ENCODE results near the gene SF1. TPM values are rescaled to one million over a fixed set of nuclear protein-coding genes. Genes with fewer than 3 reads are reported as not detected.

The SF1 gene
- total and polyA plus RNA-seq, 4 donors = 76.2 to 213 (median 147) TPM

- WGBS, 2 donors = 92 to 95% methylated on average over 6 of the region's 6 CpGs
- H3K4me3 ChIP-seq = no peak overlapping the region
- DNase-seq (no peak), ATAC-seq (ENCODE audit: insufficient read depth, low FRiP score) (no peak)
- peaks cover 75 to 86% (median 79%) of the 10 kb centered on the region in 4 donors for H3K36me3 ChIP-seq (ENCODE audit: control insufficient read depth in 4 of 4, insufficient read depth in 4 of 4, low read length in 4 of 4)
- H3K27ac ChIP-seq (ENCODE audit: low read depth in 1 of 2, low read length in 1 of 2) = no peak overlapping the region
- H3K9ac ChIP-seq (ENCODE audit: insufficient read depth in 1 of 2, low read length in 2 of 2) = peak overlapping the region in 1 of 2 donors; percentile 4
- no peak for TF ChIP-seq CTCF (IDR thresholded peaks at IDR 0.05; ENCODE audit: control extremely low read depth, extremely low read depth)
- peaks cover 0 to 10% (median 0%) of the 10 kb centered on the region in 5 donors for H3K4me1 ChIP-seq (ENCODE audit: control insufficient read depth in 5 of 5, insufficient read depth in 5 of 5, low read length in 5 of 5)
- H3K9me3 ChIP-seq (ENCODE audit: control insufficient read depth in 4 of 4, insufficient read depth in 3 of 4, low read length in 3 of 4) = no peaks in the 10 kb centered on the region
- H3K27me3 ChIP-seq (ENCODE audit: control insufficient read depth in 3 of 3, insufficient read depth in 3 of 3, low read length in 2 of 3) = no peaks in the 10 kb centered on the region
Measured at GRCh38 chr11:64769283-64769682, 9.1 kb downstream of the SF1 start.

GRCh38 chr11:64768300-64768694 lies 10.0 kb downstream of the SF1 start:
- Histone ChIP-seq H3K9me3 (ENCODE audit: control insufficient read depth in 4 of 4, insufficient read depth in 3 of 4, low read length in 3 of 4) (no peaks in the 10 kb centered on the region), H3K4me3 (no peak overlapping the region), H3K27me3 (ENCODE audit: control insufficient read depth in 3 of 3, insufficient read depth in 3 of 3, low read length in 2 of 3) (no peaks in the 10 kb centered on the region), H3K36me3 (ENCODE audit: control insufficient read depth in 4 of 4, insufficient read depth in 4 of 4, low read length in 4 of 4) (peaks cover 73 to 84% (median 81%) of the 10 kb centered on the region in 4 donors), H3K9ac (ENCODE audit: insufficient read depth in 1 of 2, low read length in 2 of 2) (no peak overlapping the region), H3K27ac (ENCODE audit: low read depth in 1 of 2, low read length in 1 of 2) (no peak overlapping the region), H3K4me1 (ENCODE audit: control insufficient read depth in 5 of 5, insufficient read depth in 5 of 5, low read length in 5 of 5) (peaks cover 0 to 8% (median 0%) of the 10 kb centered on the region in 5 donors)
- no peak for DNase-seq
- ATAC-seq (ENCODE audit: insufficient read depth, low FRiP score) = no peak
- no peak for TF ChIP-seq CTCF (IDR thresholded peaks at IDR 0.05; ENCODE audit: control extremely low read depth, extremely low read depth)
- 89 to 91% methylated on average over 6 of the region's 6 CpGs for WGBS, 2 donors

GRCh38 chr11:64767344-64768299 lies 10.7 kb downstream of the SF1 start:
- no peak for ATAC-seq (ENCODE audit: insufficient read depth, low FRiP score)
- DNase-seq = peak; percentile 60 to 69 (median 67)
- Histone ChIP-seq H3K9me3 (ENCODE audit: control insufficient read depth in 4 of 4, insufficient read depth in 3 of 4, low read length in 3 of 4) (no peaks in the 10 kb centered on the region), H3K4me3 (no peak overlapping the region), H3K27ac (ENCODE audit: low read depth in 1 of 2, low read length in 1 of 2) (peak overlapping the region in 1 of 2 donors; percentile 54), H3K36me3 (ENCODE audit: control insufficient read depth in 4 of 4, insufficient read depth in 4 of 4, low read length in 4 of 4) (peaks cover 74 to 86% (median 76%) of the 10 kb centered on the region in 4 donors), H3K9ac (ENCODE audit: insufficient read depth in 1 of 2, low read length in 2 of 2) (no peak overlapping the region), H3K4me1 (ENCODE audit: control insufficient read depth in 5 of 5, insufficient read depth in 5 of 5, low read length in 5 of 5) (peaks cover 0 to 5% (median 0%) of the 10 kb centered on the region in 5 donors), H3K27me3 (ENCODE audit: control insufficient read depth in 3 of 3, insufficient read depth in 3 of 3, low read length in 2 of 3) (no peaks in the 10 kb centered on the region)
- peak; percentile 10 for TF ChIP-seq CTCF (IDR thresholded peaks at IDR 0.05; ENCODE audit: control extremely low read depth, extremely low read depth)
- WGBS, 2 donors = 51 to 54% methylated on average over 19 of the region's 19 CpGs
